ENCODE results near the gene SIK3.
A peak's percentile ranks its signal among the peaks of the same experiment; 100 is the strongest.

The SIK3 gene

GRCh38 chr11:116990061-116990473, 108.2 kb downstream of the SIK3 start:
- H3K27me3 ChIP-seq (ENCODE audit: insufficient read depth, low read length), result no peaks in the 10 kb centered on the region
- no peaks in the 10 kb centered on the region for H3K36me3 ChIP-seq (ENCODE audit: insufficient read depth, low read depth, low read length)
- peaks cover 40% of the 10 kb centered on the region for H3K4me1 ChIP-seq (ENCODE audit: insufficient read depth, low read length)
- H3K27ac ChIP-seq (ENCODE audit: low read length), result no peak overlapping the region
- no peaks in the 10 kb centered on the region for H3K9me3 ChIP-seq (ENCODE audit: insufficient read depth, low read depth, low read length)
- H3K4me3 ChIP-seq (ENCODE audit: low read length), result no peak overlapping the region
- no peak overlapping the region for H3K9ac ChIP-seq (ENCODE audit: low read depth, low read length)

- peak overlapping the region; percentile 22; the same call in 1 of the 2 replicates for H3K9ac ChIP-seq (ENCODE audit: low read depth, low read length)
- 0 out of 2 replicates have a peak overlapping the region, but pooled peaks have one; percentile 7 for H3K4me3 ChIP-seq (ENCODE audit: low read length)
- H3K9me3 ChIP-seq (ENCODE audit: insufficient read depth, low read depth, low read length), result no peaks in the 10 kb centered on the region
- no peak overlapping the region for H3K27ac ChIP-seq (ENCODE audit: low read length)
- H3K36me3 ChIP-seq (ENCODE audit: insufficient read depth, low read depth, low read length), result no peaks in the 10 kb centered on the region
- H3K4me1 ChIP-seq (ENCODE audit: insufficient read depth, low read length), result peaks cover 45% of the 10 kb centered on the region
- H3K27me3 ChIP-seq (ENCODE audit: insufficient read depth, low read length), result no peaks in the 10 kb centered on the region
Observed at GRCh38 chr11:116989184-116989583, 109.0 kb downstream of the SIK3 start.

- Histone ChIP-seq H3K4me3 (ENCODE audit: low read length) (no peak overlapping the region), H3K27ac (ENCODE audit: low read length) (no peak overlapping the region), H3K4me1 (ENCODE audit: insufficient read depth, low read length) (peaks cover 42% of the 10 kb centered on the region), H3K27me3 (ENCODE audit: insufficient read depth, low read length) (no peaks in the 10 kb centered on the region), H3K9me3 (ENCODE audit: insufficient read depth, low read depth, low read length) (no peaks in the 10 kb centered on the region), H3K9ac (ENCODE audit: low read depth, low read length) (no peak overlapping the region), H3K36me3 (ENCODE audit: insufficient read depth, low read depth, low read length) (no peaks in the 10 kb centered on the region)
Observed at GRCh38 chr11:116986521-116987105, 111.6 kb downstream of the SIK3 start.

- H3K27ac ChIP-seq (ENCODE audit: low read length), result no peak overlapping the region
Observed at GRCh38 chr11:116984589-116984988, 113.6 kb downstream of the SIK3 start.

GRCh38 chr11:116984186-116984585, 114.0 kb downstream of the SIK3 start:
- H3K4me1 ChIP-seq (ENCODE audit: insufficient read depth, low read length), result peaks cover 20% of the 10 kb centered on the region; the same call in 1 of the 2 replicates
- H3K9ac ChIP-seq (ENCODE audit: low read depth, low read length), result no peak overlapping the region

More at GRCh38 chr11:116984589-116984988, 113.6 kb downstream of the SIK3 start:
- no peak overlapping the region for H3K4me3 ChIP-seq (ENCODE audit: low read length)
- no peaks in the 10 kb centered on the region for H3K36me3 ChIP-seq (ENCODE audit: insufficient read depth, low read depth, low read length)
- H3K9me3 ChIP-seq (ENCODE audit: insufficient read depth, low read depth, low read length), result no peaks in the 10 kb centered on the region
- no peaks in the 10 kb centered on the region for H3K27me3 ChIP-seq (ENCODE audit: insufficient read depth, low read length)
- peaks cover 23% of the 10 kb centered on the region; the same call in 1 of the 2 replicates for H3K4me1 ChIP-seq (ENCODE audit: insufficient read depth, low read length)
- no peak overlapping the region for H3K9ac ChIP-seq (ENCODE audit: low read depth, low read length)

GRCh38 chr11:116981266-116981885, 116.9 kb downstream of the SIK3 start:
- Histone ChIP-seq H3K27me3 (ENCODE audit: insufficient read depth, low read length) (no peaks in the 10 kb centered on the region), H3K4me1 (ENCODE audit: insufficient read depth, low read length) (peaks cover 8% of the 10 kb centered on the region; the same call in 1 of the 2 replicates), H3K36me3 (ENCODE audit: insufficient read depth, low read depth, low read length) (no peaks in the 10 kb centered on the region), H3K4me3 (ENCODE audit: low read length) (no peak overlapping the region), H3K9me3 (ENCODE audit: insufficient read depth, low read depth, low read length) (no peaks in the 10 kb centered on the region), H3K27ac (ENCODE audit: low read length) (no peak overlapping the region), H3K9ac (ENCODE audit: low read depth, low read length) (no peak overlapping the region)

More at GRCh38 chr11:116984186-116984585, 114.0 kb downstream of the SIK3 start:
- H3K36me3 ChIP-seq (ENCODE audit: insufficient read depth, low read depth, low read length), result no peaks in the 10 kb centered on the region
- no peaks in the 10 kb centered on the region for H3K9me3 ChIP-seq (ENCODE audit: insufficient read depth, low read depth, low read length)
- H3K4me3 ChIP-seq (ENCODE audit: low read length), result no peak overlapping the region
- no peaks in the 10 kb centered on the region for H3K27me3 ChIP-seq (ENCODE audit: insufficient read depth, low read length)
- no peak overlapping the region for H3K27ac ChIP-seq (ENCODE audit: low read length)

GRCh38 chr11:116980136-116980793, 118.0 kb downstream of the SIK3 start:
- Histone ChIP-seq H3K9ac (ENCODE audit: low read depth, low read length) (no peak overlapping the region), H3K4me3 (ENCODE audit: low read length) (no peak overlapping the region), H3K9me3 (ENCODE audit: insufficient read depth, low read depth, low read length) (no peaks in the 10 kb centered on the region), H3K27me3 (ENCODE audit: insufficient read depth, low read length) (no peaks in the 10 kb centered on the region), H3K4me1 (ENCODE audit: insufficient read depth, low read length) (peaks cover 8% of the 10 kb centered on the region; the same call in 1 of the 2 replicates), H3K36me3 (ENCODE audit: insufficient read depth, low read depth, low read length) (no peaks in the 10 kb centered on the region), H3K27ac (ENCODE audit: low read length) (no peak overlapping the region)

GRCh38 chr11:116976941-116977570, 121.2 kb downstream of the SIK3 start:
- no peaks in the 10 kb centered on the region for H3K9me3 ChIP-seq (ENCODE audit: insufficient read depth, low read depth, low read length)
- H3K27ac ChIP-seq (ENCODE audit: low read length), result no peak overlapping the region
- no peak overlapping the region for H3K4me3 ChIP-seq (ENCODE audit: low read length)
- H3K27me3 ChIP-seq (ENCODE audit: insufficient read depth, low read length), result no peaks in the 10 kb centered on the region
- H3K36me3 ChIP-seq (ENCODE audit: insufficient read depth, low read depth, low read length), result no peaks in the 10 kb centered on the region
- H3K4me1 ChIP-seq (ENCODE audit: insufficient read depth, low read length), result peaks cover 6% of the 10 kb centered on the region; the same call in 1 of the 2 replicates
- H3K9ac ChIP-seq (ENCODE audit: low read depth, low read length), result no peak overlapping the region

GRCh38 chr11:116975661-116976060, 122.6 kb downstream of the SIK3 start:
- peaks cover 6% of the 10 kb centered on the region; the same call in 1 of the 2 replicates for H3K4me1 ChIP-seq (ENCODE audit: insufficient read depth, low read length)
- no peak overlapping the region for H3K27ac ChIP-seq (ENCODE audit: low read length)
- no peak overlapping the region for H3K9ac ChIP-seq (ENCODE audit: low read depth, low read length)
- H3K36me3 ChIP-seq (ENCODE audit: insufficient read depth, low read depth, low read length), result no peaks in the 10 kb centered on the region
- H3K9me3 ChIP-seq (ENCODE audit: insufficient read depth, low read depth, low read length), result no peaks in the 10 kb centered on the region
- no peaks in the 10 kb centered on the region for H3K27me3 ChIP-seq (ENCODE audit: insufficient read depth, low read length)
- no peak overlapping the region for H3K4me3 ChIP-seq (ENCODE audit: low read length)

GRCh38 chr11:116973270-116973669, 125.0 kb downstream of the SIK3 start:
- no peak overlapping the region for H3K9ac ChIP-seq (ENCODE audit: low read depth, low read length)
- H3K4me3 ChIP-seq (ENCODE audit: low read length), result no peak overlapping the region
- H3K27ac ChIP-seq (ENCODE audit: low read length), result no peak overlapping the region
- no peaks in the 10 kb centered on the region for H3K9me3 ChIP-seq (ENCODE audit: insufficient read depth, low read depth, low read length)
- H3K27me3 ChIP-seq (ENCODE audit: insufficient read depth, low read length), result no peaks in the 10 kb centered on the region
- peaks cover 6% of the 10 kb centered on the region; the same call in 1 of the 2 replicates for H3K4me1 ChIP-seq (ENCODE audit: insufficient read depth, low read length)
- no peaks in the 10 kb centered on the region for H3K36me3 ChIP-seq (ENCODE audit: insufficient read depth, low read depth, low read length)

GRCh38 chr11:116972691-116973090, 125.5 kb downstream of the SIK3 start:
- Histone ChIP-seq H3K9me3 (ENCODE audit: insufficient read depth, low read depth, low read length) (no peaks in the 10 kb centered on the region), H3K36me3 (ENCODE audit: insufficient read depth, low read depth, low read length) (no peaks in the 10 kb centered on the region), H3K9ac (ENCODE audit: low read depth, low read length) (no peak overlapping the region), H3K4me1 (ENCODE audit: insufficient read depth, low read length) (peaks cover 6% of the 10 kb centered on the region; the same call in 1 of the 2 replicates), H3K4me3 (ENCODE audit: low read length) (no peak overlapping the region), H3K27me3 (ENCODE audit: insufficient read depth, low read length) (no peaks in the 10 kb centered on the region), H3K27ac (ENCODE audit: low read length) (no peak overlapping the region)
